HEK293 (cell line): Measurements from ENCODE around the gene COL9A2.

Source experiments
- CTCF ChIA-PET: fragments of 350-600 bp; formaldehyde crosslinking; extraction: SDS; loops from one replicate; lab custom pipeline; 2021; ENCODE audit warnings: antibody characterized with exemption; lab: Yijun Ruan, JAX
- POLR2A ChIA-PET: fragments of 300-600 bp; formaldehyde crosslinking; extraction: SDS; loops from one replicate; lab custom pipeline; 2020; ENCODE audit warnings: antibody characterized with exemption, inconsistent platforms; lab: Yijun Ruan, JAX
- H3K27ac ChIP-seq: fragments of 200-500 bp; sonication (Bioruptor generic); 2 replicates; pipeline ENCODE4 v1.5.1; 2014; ENCODE audit warnings: low read depth, low read length, control low read depth, inconsistent platforms; ENCODE audit errors: extremely low read depth
- H3K36me3 ChIP-seq, 2 experiments: fragments of 200-500 bp in 1 of 2; sonication (Bioruptor generic) in 1 of 2; 1 replicate in 1 of 2; 2 replicates in 1 of 2; pipeline ENCODE4 v1.5.1; 2014 to 2017; ENCODE audit warnings: inconsistent platforms in 2 of 2, low read length in 2 of 2; ENCODE audit not compliant: control insufficient read depth in 2 of 2, insufficient read depth in 1 of 2
- H3K4me1 ChIP-seq: fragments of 200-500 bp; sonication (Bioruptor generic); 2 replicates; pipeline ENCODE4 v1.5.1; 2014; ENCODE audit warnings: mild to moderate bottlenecking, low read length, inconsistent platforms; ENCODE audit not compliant: control insufficient read depth, insufficient read depth
- H3K4me3 ChIP-seq: 2 replicates; pipeline ENCODE4 v1.5.1; 2011; ENCODE audit warnings: low read depth, mild to moderate bottlenecking, control low read depth, low read length, moderate library complexity
- H3K9me3 ChIP-seq: fragments of 200-500 bp; sonication (Bioruptor generic); 2 replicates; pipeline ENCODE4 v1.5.1; 2014; ENCODE audit warnings: low read depth, low read length, inconsistent platforms; ENCODE audit not compliant: control insufficient read depth, insufficient read depth
- GLI4 ChIP-seq: fragments of 450-650 bp; formaldehyde crosslinking; IDR thresholded peaks from 2 replicates; pipeline ENCODE4 v1.5.1; 2016; ENCODE audit warnings: missing biosample characterization, missing genetic modification characterization
- KLF10 ChIP-seq: fragments of 450-650 bp; IDR thresholded peaks from 2 replicates; pipeline ENCODE4 v1.5.1; 2018; ENCODE audit warnings: missing biosample characterization, mild to moderate bottlenecking, missing genetic modification characterization
- SP3 ChIP-seq: fragments of 450-650 bp; formaldehyde crosslinking; IDR thresholded peaks from 2 replicates; pipeline ENCODE4 v1.5.1; 2016; ENCODE audit warnings: missing biosample characterization, missing genetic modification characterization
- ZBTB20 ChIP-seq: fragments of 450-650 bp; formaldehyde crosslinking; IDR thresholded peaks from 2 replicates; pipeline ENCODE4 v1.5.1; 2016; ENCODE audit warnings: missing biosample characterization, missing genetic modification characterization
- ZNF24 ChIP-seq: fragments of 450-650 bp; formaldehyde crosslinking; IDR thresholded peaks from 2 replicates; pipeline ENCODE4 v1.5.1; 2016; ENCODE audit warnings: missing biosample characterization, missing genetic modification characterization
- ZNF292 ChIP-seq: fragments of 450-650 bp; formaldehyde crosslinking; IDR thresholded peaks from 2 replicates; pipeline ENCODE4 v1.5.1; 2016; ENCODE audit warnings: low read depth, missing biosample characterization, missing genetic modification characterization, borderline replicate concordance
- ZNF404 ChIP-seq: fragments of 450-650 bp; formaldehyde crosslinking; IDR thresholded peaks from 2 replicates; pipeline ENCODE4 v1.5.1; 2017; ENCODE audit warnings: missing biosample characterization, missing genetic modification characterization
- ZNF423 ChIP-seq: fragments of 450-650 bp; formaldehyde crosslinking; IDR thresholded peaks from 2 replicates; pipeline ENCODE4 v1.5.1; 2016; ENCODE audit warnings: missing biosample characterization, missing genetic modification characterization
- ZNF501 ChIP-seq: fragments of 450-650 bp; formaldehyde crosslinking; IDR thresholded peaks from 2 replicates; pipeline ENCODE4 v1.5.1; 2016; ENCODE audit warnings: missing biosample characterization, missing genetic modification characterization
- ZNF514 ChIP-seq: fragments of 450-650 bp; formaldehyde crosslinking; IDR thresholded peaks from 2 replicates; pipeline ENCODE4 v1.5.1; 2016; ENCODE audit warnings: missing biosample characterization, missing genetic modification characterization
- ZNF529 ChIP-seq: fragments of 450-650 bp; formaldehyde crosslinking; IDR thresholded peaks from 2 replicates; pipeline ENCODE4 v1.5.1; 2017; ENCODE audit warnings: missing genetic modification characterization, missing biosample characterization; ENCODE audit not compliant: insufficient replicate concordance
- ZNF544 ChIP-seq: fragments of 450-650 bp; formaldehyde crosslinking; IDR thresholded peaks from 2 replicates; pipeline ENCODE4 v1.5.0; 2017; ENCODE audit warnings: missing biosample characterization, missing genetic modification characterization
- ZNF560 ChIP-seq: fragments of 450-650 bp; formaldehyde crosslinking; IDR thresholded peaks from 2 replicates; pipeline ENCODE4 v1.5.1; 2017; ENCODE audit warnings: missing biosample characterization, missing genetic modification characterization, borderline replicate concordance
- ZNF621 ChIP-seq: fragments of 450-650 bp; formaldehyde crosslinking; IDR thresholded peaks from 2 replicates; pipeline ENCODE4 v1.5.1; 2017; ENCODE audit warnings: missing biosample characterization, missing genetic modification characterization
- ZNF624 ChIP-seq: fragments of 450-650 bp; formaldehyde crosslinking; IDR thresholded peaks from 2 replicates; pipeline ENCODE4 v1.5.1; 2017; ENCODE audit warnings: missing biosample characterization, missing genetic modification characterization
- ZXDB ChIP-seq: fragments of 450-650 bp; formaldehyde crosslinking; IDR thresholded peaks from 2 replicates; pipeline ENCODE4 v1.5.1; 2016; ENCODE audit warnings: missing biosample characterization, missing genetic modification characterization
- TF ChIP-seq, protein P1 (sequence below): fragments of 450-650 bp; formaldehyde crosslinking; conservative IDR thresholded peaks from 2 replicates; pipeline ENCODE4 v1.5.1; 2016; ENCODE audit warnings: low read depth, missing biosample characterization, missing genetic modification characterization
- TF ChIP-seq, protein P2 (sequence below): fragments of 450-650 bp; formaldehyde crosslinking; IDR thresholded peaks from 2 replicates; pipeline ENCODE4; 2016; ENCODE audit warnings: missing biosample characterization, missing genetic modification characterization
- TF ChIP-seq, protein P3 (sequence below): fragments of 450-650 bp; formaldehyde crosslinking; IDR thresholded peaks from 2 replicates; pipeline ENCODE4 v1.5.1; 2017; ENCODE audit warnings: missing biosample characterization, mild to moderate bottlenecking, missing genetic modification characterization, moderate library complexity
- TF ChIP-seq, protein P4 (sequence below): fragments of 450-650 bp; formaldehyde crosslinking; IDR thresholded peaks from 2 replicates; pipeline ENCODE4 v1.5.1; 2016; ENCODE audit warnings: missing biosample characterization, missing genetic modification characterization
- TF ChIP-seq, protein P5 (sequence below): fragments of 450-650 bp; formaldehyde crosslinking; IDR thresholded peaks from 2 replicates; pipeline ENCODE4 v1.5.0; 2017; ENCODE audit warnings: missing biosample characterization, missing genetic modification characterization, borderline replicate concordance
- TF ChIP-seq, protein P6 (sequence below): fragments of 450-650 bp; formaldehyde crosslinking; IDR thresholded peaks from 2 replicates; pipeline ENCODE4 v1.5.1; 2017; ENCODE audit warnings: missing biosample characterization, missing genetic modification characterization

Gene COL9A2

DNA sequence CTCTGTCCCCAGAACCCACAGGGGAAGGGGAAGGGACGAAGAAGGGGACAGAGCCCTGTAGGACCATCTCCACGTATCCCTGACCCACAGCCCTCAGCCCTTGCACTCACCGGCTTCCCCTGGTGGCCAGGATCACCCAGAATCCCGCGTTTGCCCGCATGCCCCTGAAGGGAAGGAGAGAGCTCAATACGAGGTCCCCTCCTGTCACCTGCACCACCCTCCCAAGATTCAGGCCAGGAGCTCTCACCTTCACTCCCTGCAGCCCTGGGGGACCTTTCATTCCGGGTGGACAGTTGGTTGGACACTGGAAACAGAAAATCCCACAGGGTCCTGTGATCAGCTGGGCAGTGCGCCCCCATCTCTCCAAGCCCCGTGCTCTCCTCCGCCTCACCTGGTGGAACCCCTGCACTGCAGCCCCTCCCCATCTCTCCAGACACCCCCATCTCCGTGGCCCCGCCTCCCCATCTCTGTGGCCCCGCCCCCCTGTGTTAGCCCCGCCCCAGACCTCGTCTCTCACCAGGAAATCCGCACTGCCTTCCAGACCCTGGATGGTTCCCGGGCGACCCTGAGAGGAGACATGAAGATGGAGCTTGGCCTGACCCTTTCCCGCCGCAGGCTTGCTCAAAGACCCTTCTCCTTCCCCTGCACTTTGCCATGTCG, 6.0 kb downstream of the COL9A2 start:
- H3K4me3 ChIP-seq: no peak overlapping the region
- ChIA-PET CTCF (interaction anchor here (0.7 to 1.7 kb wide), 4 partner anchors 11 to 158 kb away, joined by 3 to 4 read pairs (median 4); no protein-coding TSS in a partner anchor), POLR2A (no interaction called here)

DNA sequence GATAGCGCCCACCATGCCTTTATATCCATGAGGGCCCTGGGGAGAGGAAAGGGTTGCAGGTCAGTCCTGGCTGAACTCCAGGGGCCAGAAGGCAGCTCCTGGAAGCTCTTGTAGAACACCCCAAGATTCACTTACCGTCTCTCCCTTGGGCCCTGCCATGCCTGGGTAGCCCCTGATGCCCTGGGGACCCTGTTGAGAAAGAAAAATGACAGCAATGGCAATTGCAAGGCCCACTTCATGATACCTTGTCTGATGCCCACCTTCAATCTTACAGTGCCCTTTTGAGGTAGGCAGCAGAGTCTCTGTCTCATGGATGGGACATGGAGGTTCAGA, 7.0 kb downstream of the COL9A2 start:
- POLR2A ChIA-PET: no interaction called here
- H3K4me3 ChIP-seq: no peak overlapping the region
- H3K4me1 ChIP-seq: no peaks in the 10 kb centered on the region; the same call in 1 of the 2 replicates
- H3K36me3 ChIP-seq: no peaks in the 10 kb centered on the region
- no peak overlapping the region for H3K27ac ChIP-seq
- no peaks in the 10 kb centered on the region for H3K9me3 ChIP-seq
- CTCF ChIA-PET: interaction anchor here (0.6 to 1.7 kb wide), 2 partner anchors 98 to 157 kb away, joined by 3 to 4 read pairs; no protein-coding TSS in a partner anchor
- TF ChIP-seq ZNF501 (tag by site-specific recombination) (no peak), ZNF514 (no peak), ZNF529 (no peak), ZNF404 (tag by site-specific recombination) (no peak), ZNF292 (tag by site-specific recombination) (no peak)
- TF ChIP-seq, protein P1, sequence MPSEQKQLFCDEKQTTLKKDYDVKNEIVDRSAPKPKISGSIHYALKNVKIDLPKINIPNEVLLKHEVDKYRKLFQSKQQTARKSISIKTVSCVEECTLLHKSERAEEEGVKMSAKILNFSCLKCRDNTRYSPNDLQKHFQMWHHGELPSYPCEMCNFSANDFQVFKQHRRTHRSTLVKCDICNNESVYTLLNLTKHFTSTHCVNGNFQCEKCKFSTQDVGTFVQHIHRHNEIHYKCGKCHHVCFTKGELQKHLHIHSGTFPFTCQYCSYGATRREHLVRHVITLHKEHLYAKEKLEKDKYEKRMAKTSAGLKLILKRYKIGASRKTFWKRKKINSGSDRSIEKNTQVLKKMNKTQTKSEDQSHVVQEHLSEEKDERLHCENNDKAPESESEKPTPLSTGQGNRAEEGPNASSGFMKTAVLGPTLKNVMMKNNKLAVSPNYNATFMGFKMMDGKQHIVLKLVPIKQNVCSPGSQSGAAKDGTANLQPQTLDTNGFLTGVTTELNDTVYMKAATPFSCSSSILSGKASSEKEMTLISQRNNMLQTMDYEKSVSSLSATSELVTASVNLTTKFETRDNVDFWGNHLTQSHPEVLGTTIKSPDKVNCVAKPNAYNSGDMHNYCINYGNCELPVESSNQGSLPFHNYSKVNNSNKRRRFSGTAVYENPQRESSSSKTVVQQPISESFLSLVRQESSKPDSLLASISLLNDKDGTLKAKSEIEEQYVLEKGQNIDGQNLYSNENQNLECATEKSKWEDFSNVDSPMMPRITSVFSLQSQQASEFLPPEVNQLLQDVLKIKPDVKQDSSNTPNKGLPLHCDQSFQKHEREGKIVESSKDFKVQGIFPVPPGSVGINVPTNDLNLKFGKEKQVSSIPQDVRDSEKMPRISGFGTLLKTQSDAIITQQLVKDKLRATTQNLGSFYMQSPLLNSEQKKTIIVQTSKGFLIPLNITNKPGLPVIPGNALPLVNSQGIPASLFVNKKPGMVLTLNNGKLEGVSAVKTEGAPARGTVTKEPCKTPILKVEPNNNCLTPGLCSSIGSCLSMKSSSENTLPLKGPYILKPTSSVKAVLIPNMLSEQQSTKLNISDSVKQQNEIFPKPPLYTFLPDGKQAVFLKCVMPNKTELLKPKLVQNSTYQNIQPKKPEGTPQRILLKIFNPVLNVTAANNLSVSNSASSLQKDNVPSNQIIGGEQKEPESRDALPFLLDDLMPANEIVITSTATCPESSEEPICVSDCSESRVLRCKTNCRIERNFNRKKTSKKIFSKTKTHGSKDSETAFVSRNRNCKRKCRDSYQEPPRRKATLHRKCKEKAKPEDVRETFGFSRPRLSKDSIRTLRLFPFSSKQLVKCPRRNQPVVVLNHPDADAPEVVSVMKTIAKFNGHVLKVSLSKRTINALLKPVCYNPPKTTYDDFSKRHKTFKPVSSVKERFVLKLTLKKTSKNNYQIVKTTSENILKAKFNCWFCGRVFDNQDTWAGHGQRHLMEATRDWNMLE (tag by site-specific recombination): no peak
- TF ChIP-seq, protein P2, sequence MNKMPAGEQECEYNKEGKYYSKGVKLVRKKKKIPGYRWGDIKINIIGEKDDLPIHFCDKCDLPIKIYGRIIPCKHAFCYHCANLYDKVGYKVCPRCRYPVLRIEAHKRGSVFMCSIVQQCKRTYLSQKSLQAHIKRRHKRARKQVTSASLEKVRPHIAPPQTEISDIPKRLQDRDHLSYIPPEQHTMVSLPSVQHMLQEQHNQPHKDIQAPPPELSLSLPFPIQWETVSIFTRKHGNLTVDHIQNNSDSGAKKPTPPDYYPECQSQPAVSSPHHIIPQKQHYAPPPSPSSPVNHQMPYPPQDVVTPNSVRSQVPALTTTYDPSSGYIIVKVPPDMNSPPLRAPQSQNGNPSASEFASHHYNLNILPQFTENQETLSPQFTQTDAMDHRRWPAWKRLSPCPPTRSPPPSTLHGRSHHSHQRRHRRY: no peak
- TF ChIP-seq, protein P3, sequence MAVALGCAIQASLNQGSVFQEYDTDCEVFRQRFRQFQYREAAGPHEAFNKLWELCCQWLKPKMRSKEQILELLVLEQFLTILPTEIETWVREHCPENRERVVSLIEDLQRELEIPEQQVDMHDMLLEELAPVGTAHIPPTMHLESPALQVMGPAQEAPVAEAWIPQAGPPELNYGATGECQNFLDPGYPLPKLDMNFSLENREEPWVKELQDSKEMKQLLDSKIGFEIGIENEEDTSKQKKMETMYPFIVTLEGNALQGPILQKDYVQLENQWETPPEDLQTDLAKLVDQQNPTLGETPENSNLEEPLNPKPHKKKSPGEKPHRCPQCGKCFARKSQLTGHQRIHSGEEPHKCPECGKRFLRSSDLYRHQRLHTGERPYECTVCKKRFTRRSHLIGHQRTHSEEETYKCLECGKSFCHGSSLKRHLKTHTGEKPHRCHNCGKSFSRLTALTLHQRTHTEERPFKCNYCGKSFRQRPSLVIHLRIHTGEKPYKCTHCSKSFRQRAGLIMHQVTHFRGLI (tag by site-specific recombination): no peak
- TF ChIP-seq, protein P4, sequence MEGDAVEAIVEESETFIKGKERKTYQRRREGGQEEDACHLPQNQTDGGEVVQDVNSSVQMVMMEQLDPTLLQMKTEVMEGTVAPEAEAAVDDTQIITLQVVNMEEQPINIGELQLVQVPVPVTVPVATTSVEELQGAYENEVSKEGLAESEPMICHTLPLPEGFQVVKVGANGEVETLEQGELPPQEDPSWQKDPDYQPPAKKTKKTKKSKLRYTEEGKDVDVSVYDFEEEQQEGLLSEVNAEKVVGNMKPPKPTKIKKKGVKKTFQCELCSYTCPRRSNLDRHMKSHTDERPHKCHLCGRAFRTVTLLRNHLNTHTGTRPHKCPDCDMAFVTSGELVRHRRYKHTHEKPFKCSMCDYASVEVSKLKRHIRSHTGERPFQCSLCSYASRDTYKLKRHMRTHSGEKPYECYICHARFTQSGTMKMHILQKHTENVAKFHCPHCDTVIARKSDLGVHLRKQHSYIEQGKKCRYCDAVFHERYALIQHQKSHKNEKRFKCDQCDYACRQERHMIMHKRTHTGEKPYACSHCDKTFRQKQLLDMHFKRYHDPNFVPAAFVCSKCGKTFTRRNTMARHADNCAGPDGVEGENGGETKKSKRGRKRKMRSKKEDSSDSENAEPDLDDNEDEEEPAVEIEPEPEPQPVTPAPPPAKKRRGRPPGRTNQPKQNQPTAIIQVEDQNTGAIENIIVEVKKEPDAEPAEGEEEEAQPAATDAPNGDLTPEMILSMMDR (tag by site-specific recombination): no peak

More for the DNA sequence above, 6.0 kb downstream of the COL9A2 start:
- TF ChIP-seq ZBTB20 (tag by site-specific recombination) (no peak), KLF10 (tag by site-specific recombination) (no peak), ZNF24 (tag by site-specific recombination) (no peak), ZNF624 (tag by site-specific recombination) (no peak), ZNF621 (tag by site-specific recombination) (no peak), GLI4 (tag by site-specific recombination) (no peak), SP3 (tag by site-specific recombination) (no peak), ZXDB (tag by site-specific recombination) (no peak), ZNF560 (tag by site-specific recombination) (no peak), ZNF423 (tag by site-specific recombination) (no peak), ZNF544 (tag by site-specific recombination) (no peak)
- TF ChIP-seq, protein P5, sequence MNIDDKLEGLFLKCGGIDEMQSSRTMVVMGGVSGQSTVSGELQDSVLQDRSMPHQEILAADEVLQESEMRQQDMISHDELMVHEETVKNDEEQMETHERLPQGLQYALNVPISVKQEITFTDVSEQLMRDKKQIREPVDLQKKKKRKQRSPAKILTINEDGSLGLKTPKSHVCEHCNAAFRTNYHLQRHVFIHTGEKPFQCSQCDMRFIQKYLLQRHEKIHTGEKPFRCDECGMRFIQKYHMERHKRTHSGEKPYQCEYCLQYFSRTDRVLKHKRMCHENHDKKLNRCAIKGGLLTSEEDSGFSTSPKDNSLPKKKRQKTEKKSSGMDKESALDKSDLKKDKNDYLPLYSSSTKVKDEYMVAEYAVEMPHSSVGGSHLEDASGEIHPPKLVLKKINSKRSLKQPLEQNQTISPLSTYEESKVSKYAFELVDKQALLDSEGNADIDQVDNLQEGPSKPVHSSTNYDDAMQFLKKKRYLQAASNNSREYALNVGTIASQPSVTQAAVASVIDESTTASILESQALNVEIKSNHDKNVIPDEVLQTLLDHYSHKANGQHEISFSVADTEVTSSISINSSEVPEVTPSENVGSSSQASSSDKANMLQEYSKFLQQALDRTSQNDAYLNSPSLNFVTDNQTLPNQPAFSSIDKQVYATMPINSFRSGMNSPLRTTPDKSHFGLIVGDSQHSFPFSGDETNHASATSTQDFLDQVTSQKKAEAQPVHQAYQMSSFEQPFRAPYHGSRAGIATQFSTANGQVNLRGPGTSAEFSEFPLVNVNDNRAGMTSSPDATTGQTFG: no peak
- TF ChIP-seq, protein P6, sequence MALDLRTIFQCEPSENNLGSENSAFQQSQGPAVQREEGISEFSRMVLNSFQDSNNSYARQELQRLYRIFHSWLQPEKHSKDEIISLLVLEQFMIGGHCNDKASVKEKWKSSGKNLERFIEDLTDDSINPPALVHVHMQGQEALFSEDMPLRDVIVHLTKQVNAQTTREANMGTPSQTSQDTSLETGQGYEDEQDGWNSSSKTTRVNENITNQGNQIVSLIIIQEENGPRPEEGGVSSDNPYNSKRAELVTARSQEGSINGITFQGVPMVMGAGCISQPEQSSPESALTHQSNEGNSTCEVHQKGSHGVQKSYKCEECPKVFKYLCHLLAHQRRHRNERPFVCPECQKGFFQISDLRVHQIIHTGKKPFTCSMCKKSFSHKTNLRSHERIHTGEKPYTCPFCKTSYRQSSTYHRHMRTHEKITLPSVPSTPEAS (tag by site-specific recombination): no peak
- no peaks in the 10 kb centered on the region for H3K36me3 ChIP-seq
- H3K9me3 ChIP-seq: no peaks in the 10 kb centered on the region
- H3K4me1 ChIP-seq: no peaks in the 10 kb centered on the region; the same call in 1 of the 2 replicates
- H3K27ac ChIP-seq: no peak overlapping the region
